ENCODE data around the gene TEKT1. TPM values are rescaled to one million over a fixed set of nuclear protein-coding genes. Genes with fewer than 3 reads are reported as not detected.
"Not testable (repeated sequence)": the region's sequence is repeated elsewhere in the genome, so short reads cannot be mapped to it uniquely, and the experiment has no call there.

TEKT1 gene
- total RNA-seq, 1 donor from 2014 or later = not detected

DNA sequence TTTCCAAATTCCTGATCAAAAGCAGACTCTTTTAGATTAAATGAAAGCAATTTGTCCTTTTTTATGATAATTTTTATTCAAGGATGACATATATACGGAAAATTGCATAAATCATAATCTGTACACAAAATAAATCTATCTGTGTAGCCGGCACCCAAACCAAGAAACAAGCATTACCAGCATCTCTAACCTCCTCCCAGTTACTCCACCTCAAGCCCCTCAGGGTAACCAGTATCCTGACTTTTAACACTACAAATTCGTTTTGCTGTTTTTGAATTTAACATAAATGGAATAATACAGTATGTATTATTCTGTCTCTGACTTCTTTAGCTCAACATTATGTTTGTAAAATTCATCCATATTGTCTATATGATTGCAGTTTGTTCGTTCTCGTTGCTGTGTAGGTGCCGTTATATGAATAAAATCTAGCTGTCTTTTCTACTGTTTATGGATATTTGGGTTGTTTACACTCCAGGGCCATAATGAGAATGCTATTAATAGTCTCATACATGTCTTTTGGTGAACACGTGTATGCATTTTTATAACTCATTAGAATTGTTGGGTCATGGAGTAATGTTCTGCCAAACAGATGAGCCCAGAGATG is 1.0 kb downstream of the TEKT1 start:
- ATAC-seq (ENCODE audit: poor library complexity) = no peak
- intact Hi-C loops (cut with DNase I) = no loop called here
- no peak for DNase-seq

DNA sequence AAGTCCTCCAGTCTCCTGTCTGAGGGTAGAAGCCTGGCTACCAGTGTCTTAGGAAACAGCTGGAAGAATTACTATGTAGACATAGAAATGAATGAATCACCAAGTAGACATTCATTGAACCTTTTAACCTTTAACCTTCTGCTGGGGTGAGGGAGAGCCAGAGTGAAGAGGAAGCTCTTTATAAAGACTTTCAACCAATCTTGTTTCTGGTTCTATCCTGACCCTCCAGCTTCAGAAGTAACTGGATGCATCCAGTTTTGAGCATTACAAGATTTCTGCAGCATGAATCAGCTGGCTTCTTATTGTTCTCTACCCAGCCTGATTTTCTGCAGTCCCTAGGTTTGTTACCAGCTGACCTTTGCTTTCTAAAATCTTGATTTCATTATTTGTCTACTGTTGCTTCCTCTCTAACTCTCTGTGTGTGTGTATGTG is 8.5 kb downstream of the TEKT1 start:
- DNase-seq (no peak), ATAC-seq (ENCODE audit: poor library complexity) (no peak)
- intact Hi-C loops (cut with DNase I) = no loop called here

DNA sequence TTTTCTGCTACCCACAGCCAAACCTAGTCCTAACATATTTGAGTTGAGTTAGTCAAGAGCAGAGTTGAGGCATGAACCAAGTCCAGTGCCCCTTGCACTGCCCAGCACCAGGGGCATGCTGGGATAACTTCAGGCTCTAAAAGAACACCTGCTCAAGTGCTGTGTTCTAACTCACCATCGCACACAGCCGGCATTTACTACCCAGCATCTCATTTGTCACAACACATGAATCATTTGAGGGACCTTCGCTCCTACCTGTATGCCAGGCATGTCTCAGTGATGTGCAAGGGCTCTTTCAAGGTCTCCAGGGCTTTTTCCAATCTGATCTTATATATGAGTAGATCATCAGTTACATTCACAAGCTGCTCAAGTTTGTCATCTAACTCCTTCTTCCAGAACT is 12.6 kb downstream of the TEKT1 start:
- ATAC-seq (ENCODE audit: poor library complexity) (no peak), DNase-seq (no peak)
- intact Hi-C loops (cut with DNase I) = no loop called here

DNA sequence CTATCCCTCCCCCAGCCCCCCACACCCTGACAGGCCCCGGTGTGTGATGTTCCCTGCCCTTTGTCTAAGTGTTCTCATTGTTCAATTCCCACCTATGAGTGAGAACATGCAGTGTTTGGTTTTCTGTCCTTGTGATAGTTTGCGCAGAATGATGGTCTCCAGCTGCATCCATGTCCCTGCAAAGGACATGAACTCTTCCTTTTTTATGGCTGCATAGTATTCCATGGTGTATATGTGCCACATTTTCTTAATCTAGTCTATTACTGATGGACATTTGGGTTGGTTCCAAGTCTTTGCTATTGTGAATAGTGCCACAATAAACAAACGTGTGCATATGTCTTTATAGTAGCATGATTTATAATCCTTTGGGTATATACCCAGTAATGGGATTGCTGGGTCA is 15.2 kb downstream of the TEKT1 start:
- DNase-seq; ATAC-seq (ENCODE audit: poor library complexity); intact Hi-C loops (cut with DNase I): not testable (repeated sequence)

DNA sequence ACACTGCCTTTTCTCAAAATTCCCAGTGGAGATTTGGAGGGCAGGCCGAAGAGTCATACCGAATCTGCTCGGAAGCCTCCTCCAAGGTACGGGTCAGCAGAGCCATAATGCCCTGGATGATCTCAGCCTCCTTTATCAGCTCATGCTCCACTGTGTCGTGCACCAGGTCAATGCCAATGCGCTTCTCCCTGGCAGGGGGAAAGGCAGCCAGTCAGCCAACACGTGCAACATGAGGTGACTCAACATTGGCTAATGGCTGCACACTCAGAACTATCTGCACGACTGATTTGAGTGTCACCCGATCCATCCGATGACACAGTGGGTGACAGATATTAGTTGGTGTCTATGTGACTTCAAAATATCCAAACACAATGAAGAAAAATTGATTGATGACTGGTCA is 15.8 kb downstream of the TEKT1 start:
- ATAC-seq (ENCODE audit: poor library complexity) = no peak
- DNase-seq = no peak

DNA sequence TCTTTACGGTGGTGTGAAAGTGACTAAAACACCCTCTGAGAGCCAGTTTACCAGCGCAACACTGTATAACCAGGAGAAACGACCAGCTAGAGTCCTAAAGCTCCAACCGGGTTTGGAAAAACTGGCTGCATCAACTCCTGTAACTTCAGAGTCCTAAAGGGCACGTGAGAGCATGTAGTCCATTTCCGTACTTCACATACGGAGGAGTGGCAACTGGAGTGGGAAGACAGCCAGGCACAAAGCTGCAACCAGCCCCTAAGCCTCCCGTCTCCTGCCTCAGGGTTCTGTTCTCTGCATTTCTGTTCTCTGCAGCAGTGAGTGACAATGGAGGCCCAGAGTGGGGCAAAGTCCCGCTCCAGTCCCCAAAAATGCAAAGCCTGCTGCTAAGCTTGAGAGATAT is 19.2 kb downstream of the TEKT1 start:
- intact Hi-C loops (cut with DNase I) = no loop called here
- no peak for DNase-seq
- ATAC-seq (ENCODE audit: poor library complexity) = no peak

More for the DNA sequence above, 15.8 kb downstream of the TEKT1 start:
- intact Hi-C loops (cut with DNase I) = no loop called here

DNA sequence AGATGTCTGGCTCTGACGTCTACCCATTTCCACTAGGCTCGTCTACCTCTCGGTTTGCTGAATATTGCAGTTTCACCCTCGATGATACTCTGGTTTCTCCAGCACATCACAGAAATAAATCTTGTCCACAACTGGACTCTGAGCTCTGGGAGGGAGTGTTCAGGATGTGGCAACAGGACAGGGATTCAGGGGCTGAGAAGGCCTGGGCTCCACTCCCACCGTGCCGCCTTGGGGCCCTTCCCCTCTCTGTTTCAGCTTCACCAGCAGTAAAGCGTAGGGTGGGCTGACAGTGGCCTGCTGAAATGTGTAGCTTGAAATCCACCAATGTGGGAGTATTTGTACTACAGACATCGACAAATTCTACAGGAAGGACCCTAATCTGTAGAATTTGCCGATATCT is 20.0 kb downstream of the TEKT1 start:
- intact Hi-C loops (cut with DNase I) = no loop called here
- ATAC-seq (ENCODE audit: poor library complexity) = no peak
- DNase-seq = no peak

DNA sequence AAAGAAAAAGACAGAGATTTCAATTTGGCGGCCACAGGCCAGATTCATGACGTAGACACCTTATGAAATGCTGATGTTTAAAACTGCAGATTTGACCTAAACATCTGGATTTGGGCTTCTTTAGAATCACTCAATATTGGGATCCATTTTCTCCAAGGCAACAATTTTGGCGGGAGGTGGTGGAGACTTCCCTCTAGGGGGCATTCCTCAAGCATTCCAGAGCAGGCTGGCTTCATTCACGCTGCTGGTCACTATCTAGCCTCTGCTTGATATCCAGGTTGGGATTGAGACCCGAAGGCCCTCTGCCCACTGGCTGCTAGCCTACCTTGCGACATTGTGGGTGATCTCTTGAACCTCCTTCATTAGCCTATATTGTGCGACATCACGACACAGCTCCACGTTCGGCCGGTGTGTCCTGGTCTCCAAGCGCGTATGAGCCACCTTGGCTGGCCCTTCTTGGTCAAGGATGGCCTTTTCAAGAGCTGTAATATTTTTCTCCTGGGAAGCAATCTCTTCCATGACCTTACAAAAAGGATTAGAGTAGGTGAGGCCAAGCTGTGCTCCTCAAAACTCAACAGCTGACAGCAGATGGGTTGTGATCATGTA is 31.0 kb downstream of the TEKT1 start:
- intact Hi-C loops (cut with DNase I) = no loop called here
- DNase-seq (no peak), ATAC-seq (ENCODE audit: poor library complexity) (no peak)

DNA sequence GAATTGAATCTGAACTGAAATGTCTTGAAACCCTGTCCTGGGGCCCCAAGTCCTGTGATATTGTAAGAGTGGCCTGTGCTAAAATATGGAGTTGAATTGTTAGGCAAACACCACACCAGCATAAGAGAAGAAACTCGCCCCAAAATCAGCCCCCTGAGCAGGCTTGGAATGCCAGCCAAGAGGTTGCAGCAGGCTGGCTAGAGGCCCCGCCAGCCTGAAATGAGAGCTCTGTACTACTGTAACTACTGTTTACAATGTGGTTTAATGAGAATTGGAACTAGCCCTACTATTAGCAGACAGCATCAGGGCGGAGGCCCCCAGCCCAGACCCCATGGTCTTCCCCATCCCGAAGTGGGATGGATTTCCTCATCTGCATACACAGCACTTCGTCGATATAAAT is 31.8 kb downstream of the TEKT1 start:
- intact Hi-C loops (cut with DNase I) = no loop called here
- ATAC-seq (ENCODE audit: poor library complexity) (no peak), DNase-seq (no peak)

DNA sequence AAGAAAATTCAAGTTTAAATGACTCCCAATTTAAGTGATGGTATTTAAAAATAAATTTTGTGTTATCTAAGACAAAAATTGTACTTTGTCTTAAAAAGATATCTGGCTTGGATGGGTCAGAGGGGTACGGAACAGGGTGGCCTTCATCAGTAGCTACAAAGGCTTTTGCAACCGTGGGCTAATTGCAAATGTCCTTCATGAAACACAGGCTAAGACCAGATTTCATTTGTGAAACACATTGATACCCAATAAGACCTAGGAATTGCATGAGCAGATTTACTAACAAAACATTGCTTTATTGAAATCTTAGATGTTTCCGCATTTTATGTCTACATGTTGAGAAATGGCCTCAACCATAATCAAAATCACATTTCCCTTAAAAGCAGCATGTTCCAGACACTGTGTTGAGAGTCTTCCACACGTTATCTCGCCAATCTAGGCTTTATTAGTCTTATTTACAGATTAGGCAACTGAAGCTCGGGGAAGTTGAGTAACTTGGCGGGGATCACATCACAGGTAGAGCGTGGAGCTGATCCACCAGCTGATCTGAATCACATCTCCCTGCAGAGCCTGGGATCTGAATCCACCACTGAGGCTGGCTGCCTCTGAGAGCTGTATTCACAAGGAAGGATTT is 33.7 kb downstream of the TEKT1 start:
- DNase-seq = no peak
- intact Hi-C loops (cut with DNase I) = no loop called here
- no peak for ATAC-seq (ENCODE audit: poor library complexity)

DNA sequence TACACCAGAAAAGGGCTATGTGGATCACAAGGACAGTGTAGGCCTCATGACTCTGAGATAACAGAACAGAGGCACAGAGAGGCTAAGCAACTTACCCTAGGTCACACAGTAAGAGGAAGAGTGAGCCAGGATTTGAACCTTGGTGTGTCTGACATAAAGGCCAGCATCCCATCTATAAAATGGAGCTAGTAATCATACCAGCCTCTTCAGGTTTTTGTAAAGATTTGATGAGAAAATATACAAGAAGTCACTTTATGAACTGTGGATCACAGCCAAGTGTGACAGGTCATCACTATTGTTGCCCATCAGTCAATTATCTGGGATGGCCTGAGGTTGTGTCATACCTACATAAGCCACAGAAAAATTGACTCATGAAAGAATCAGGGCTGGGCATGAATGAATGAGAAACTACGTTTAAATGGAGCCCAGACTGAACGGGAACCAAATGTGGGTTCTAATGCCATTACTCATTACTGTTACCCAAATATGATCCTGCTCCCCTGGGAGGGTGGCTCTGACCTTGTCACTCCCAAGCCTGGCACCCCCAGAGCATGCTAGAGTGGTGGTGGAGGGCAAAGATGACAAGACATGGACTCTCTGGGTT is 34.5 kb downstream of the TEKT1 start:
- ATAC-seq (ENCODE audit: poor library complexity) (no peak), DNase-seq (no peak)
- intact Hi-C loops (cut with DNase I) = no loop called here

DNA sequence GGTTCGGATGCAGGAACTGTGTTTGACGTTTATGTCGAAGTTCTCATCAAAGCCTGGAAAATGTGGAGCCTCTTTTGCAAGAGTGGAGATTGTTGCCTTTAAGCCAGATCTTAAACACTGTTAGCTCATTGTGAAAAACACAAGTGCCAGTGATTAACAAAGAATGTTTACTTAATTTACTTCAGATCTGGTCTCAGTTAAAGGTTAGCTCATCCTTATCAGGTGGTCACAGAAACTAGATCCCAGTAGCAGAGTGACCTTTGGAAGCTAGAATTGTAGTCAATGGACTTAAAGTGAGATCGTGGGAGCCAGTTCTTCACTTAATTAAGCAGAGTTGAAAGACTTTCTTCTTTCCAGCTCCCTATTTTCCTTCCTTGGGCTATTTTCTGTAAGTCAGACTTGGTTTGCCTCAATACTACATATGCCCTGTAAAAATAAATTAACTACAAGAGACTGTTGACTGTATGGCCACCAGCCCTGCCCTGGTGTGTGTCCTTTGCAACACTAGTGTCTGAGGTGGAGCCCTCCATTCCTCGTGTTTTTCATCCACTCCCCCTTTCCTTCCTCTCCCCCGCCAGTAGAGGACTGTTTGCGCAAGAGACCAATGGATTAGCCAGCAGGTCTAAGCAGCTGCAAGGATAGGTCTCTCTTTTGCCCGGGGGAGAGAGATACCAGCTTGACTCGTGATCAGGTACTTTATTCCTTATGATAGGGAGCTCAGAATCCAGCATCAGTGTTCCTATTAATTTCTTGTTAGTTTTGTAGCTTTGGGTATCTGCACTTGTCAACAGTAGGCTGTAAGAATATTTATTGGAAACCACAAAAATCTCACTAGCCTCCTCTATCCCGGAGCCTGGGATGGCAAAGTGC is 35.3 kb downstream of the TEKT1 start:
- intact Hi-C loops (cut with DNase I) = no loop called here
- DNase-seq (no peak), ATAC-seq (ENCODE audit: poor library complexity) (no peak)

DNA sequence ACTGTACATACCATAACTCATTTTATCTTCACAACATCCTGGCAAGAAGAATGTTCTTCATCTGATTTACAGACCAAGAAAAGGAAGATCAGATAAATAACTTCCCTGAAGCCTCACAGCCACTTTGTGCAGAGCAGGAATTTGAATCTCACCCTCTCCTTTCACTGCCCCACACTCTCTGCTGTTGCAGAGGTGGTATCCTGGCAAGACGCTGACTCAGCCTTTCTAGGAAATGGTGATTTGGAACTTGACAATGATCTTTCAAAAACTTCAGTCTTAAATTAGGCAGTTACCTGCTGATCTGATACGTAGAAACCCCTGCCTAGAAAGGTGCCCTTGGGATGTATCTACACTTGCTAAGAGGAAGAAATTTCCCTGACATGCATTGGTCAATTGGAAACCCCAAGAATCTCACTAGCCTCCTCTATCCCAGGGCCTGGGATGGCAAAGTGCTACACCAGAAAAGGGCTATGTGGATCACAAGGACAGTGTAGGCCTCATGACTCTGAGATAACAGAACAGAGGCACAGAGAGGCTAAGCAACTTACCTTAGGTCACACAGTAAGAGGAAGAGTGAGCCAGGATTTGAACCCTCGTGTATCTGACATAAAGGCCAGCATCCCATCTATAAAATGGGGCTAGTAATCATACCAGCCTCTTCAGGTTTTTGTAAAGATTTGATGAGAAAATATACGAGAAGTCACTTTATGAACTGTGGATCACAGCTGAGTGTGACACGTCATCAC is 37.6 kb downstream of the TEKT1 start:
- ATAC-seq (ENCODE audit: poor library complexity) = no peak
- DNase-seq = no peak
- intact Hi-C loops (cut with DNase I) = no loop called here

DNA sequence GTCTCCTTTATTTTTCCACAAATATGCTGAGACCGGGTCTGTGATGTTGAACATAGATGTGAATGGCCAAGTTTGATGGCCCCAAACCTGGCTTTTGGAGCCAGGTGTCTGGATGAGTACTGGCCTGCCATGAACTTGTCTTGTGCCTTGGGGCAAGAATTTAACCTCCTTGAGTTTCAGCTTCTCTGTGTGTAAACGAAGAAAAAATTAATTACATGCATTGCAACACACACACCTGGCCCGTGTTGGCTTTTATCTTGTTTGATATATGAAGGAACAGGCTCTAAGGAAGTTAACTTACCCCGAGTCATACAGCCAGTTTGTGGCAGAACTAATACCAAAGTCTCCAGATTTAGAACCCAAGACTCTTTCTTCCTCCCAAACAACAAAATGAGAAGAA is 42.4 kb downstream of the TEKT1 start:
- DNase-seq (no peak), ATAC-seq (ENCODE audit: poor library complexity) (no peak)
- intact Hi-C loops (cut with DNase I) = no loop called here

DNA sequence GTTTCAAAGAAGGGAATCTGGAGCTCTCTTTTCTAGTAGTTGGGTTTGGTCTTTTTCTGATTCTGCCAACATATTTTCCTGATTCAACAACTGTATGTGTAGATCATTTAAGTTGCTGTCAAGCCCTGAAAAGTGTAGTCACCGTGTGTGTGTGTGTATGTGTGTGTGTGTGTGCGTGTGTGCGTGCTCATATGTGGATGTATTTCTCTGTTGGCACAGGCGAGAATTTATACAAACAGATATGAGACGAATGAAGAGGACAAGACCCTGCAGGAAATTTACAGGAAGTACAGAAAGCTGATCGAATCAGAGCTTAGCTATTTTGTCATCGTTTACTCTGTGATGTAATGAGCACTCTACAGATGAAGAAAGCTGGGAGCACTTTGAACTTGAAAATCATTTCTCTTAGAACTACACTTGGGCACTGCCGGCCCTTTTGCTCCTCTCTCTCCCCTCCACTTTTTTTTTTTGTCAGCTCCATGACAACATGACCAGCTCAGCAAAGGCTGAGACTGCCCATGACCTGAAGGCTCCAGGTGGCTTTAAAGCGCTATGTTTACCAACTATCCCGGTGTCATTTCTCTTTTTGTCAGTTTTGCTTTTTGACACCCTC is 44.3 kb downstream of the TEKT1 start:
- no peak for ATAC-seq (ENCODE audit: poor library complexity)
- intact Hi-C loops (cut with DNase I) = no loop called here
- no peak for DNase-seq

DNA sequence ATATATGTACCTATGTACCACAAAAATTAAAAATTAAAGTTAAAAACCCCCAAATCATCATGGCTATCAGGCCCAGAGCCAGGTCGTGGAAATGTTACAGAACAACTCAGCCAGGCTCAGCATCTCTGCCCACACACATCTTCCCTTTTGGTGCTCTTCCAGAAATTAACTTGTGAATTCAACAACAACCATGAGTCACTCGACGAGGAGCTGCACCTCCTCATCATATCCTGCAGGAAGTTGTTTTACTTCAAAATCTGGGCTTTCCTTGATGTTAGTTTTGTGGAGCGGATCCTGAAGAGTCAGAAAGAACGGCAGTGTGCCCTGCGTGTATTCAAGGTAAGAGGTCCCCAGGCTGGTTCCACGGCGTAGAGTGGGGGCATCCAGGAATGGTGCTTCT is 44.9 kb downstream of the TEKT1 start:
- no peak for ATAC-seq (ENCODE audit: poor library complexity)
- DNase-seq = no peak
- intact Hi-C loops (cut with DNase I) = no loop called here

DNA sequence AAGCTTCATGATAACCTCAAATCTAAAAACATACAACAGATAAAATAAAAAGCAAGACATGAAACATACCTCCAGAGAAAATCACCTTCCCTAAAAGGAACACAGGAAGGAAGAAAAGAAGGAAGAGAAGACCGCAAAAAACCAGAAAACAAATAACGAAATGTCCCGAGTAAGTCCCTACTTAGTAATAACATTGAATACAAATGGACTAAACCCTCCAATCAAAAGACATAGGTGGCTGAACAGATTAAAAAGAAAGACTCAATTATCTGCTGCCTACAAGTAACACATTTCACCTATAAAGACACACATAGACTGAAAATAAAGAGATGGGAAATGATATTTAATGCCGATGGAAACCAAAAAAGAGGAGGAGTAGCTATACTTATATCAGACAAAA is 49.3 kb downstream of the TEKT1 start:
- ATAC-seq (ENCODE audit: poor library complexity) (no peak), DNase-seq (no peak)
- intact Hi-C loops (cut with DNase I) = no loop called here

DNA sequence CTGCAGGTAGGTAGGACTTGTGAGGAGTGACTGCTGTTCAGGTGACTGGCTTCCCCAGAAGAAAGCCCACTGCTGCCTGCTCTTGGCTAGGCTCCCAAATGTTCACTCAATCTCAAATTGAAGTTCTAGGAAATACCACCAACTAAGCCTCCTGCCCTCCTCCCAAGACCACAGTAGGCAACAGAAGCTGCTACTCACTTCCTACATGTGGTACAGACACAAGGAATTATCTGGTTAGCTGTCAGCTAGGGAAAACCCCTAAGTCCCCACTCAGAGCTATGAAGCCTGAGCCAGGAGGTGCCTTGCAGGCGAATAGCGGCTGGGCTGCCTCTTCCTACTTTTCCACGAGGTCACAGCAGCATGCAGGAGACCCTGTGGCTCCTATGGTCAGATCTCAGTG is 50.6 kb downstream of the TEKT1 start:
- DNase-seq (no peak), ATAC-seq (ENCODE audit: poor library complexity) (no peak)
- intact Hi-C loops (cut with DNase I) = no loop called here
